Stimulated activated CD8-positive, alpha-beta memory T cell treated with anti-CD3 and anti-CD28 coated beads, Interleukin-4, amount 100 ng/mL, for 4 hours (primary cell): ENCODE measurements around the gene OR10A2.
"Not testable (repeated sequence)": the region's sequence is repeated elsewhere in the genome, so short reads cannot be mapped to it uniquely, and the experiment has no call there.

Experiments
- DNase-seq, 2 donors: peaks; one replicate each; pipeline ENCODE4 v3.0.0-alpha.2; 2020; ENCODE audit warnings: low read depth in 2 of 2, low spot score in 1 of 2

The OR10A2 gene

GRCh38 chr11:6862961-6863360 is at the start of gene OR10A2:
Gene OR10A2 (plus strand): TSS chr11:6863057. CDS start chr11:6869755, 6,698 bp downstream.
- DNase-seq: no peak

- DNase-seq: no peak
Measured at GRCh38 chr11:6813656-6814055, 49.2 kb upstream of the OR10A2 start.

- DNase-seq: no peak
Measured at GRCh38 chr11:6817694-6818093, 45.2 kb upstream of the OR10A2 start.

GRCh38 chr11:6818967-6819366 is 43.9 kb upstream of the OR10A2 start:
- DNase-seq: no peak

GRCh38 chr11:6824136-6824823 is 38.6 kb upstream of the OR10A2 start:
- no peak for DNase-seq

GRCh38 chr11:6825231-6825744 is 37.6 kb upstream of the OR10A2 start:
- no peak for DNase-seq

- no peak for DNase-seq
Measured at GRCh38 chr11:6828103-6828502, 34.8 kb upstream of the OR10A2 start.

GRCh38 chr11:6833356-6833755 is 29.5 kb upstream of the OR10A2 start:
- no peak for DNase-seq

- no peak for DNase-seq
Measured at GRCh38 chr11:6834021-6834420, 28.8 kb upstream of the OR10A2 start.

- no peak for DNase-seq
Measured at GRCh38 chr11:6841694-6842093, 21.2 kb upstream of the OR10A2 start.

GRCh38 chr11:6843670-6844069 is 19.2 kb upstream of the OR10A2 start:
- DNase-seq: no peak

- no peak for DNase-seq
Measured at GRCh38 chr11:6844356-6844755, 18.5 kb upstream of the OR10A2 start.

- DNase-seq: no peak
Measured at GRCh38 chr11:6845383-6845782, 17.5 kb upstream of the OR10A2 start, which contains the start of gene OR10A5. Gene OR10A5 (plus strand): TSS chr11:6845683. CDS start chr11:6845683, 0 bp downstream.

- DNase-seq: no peak
Measured at GRCh38 chr11:6850526-6850925, 12.3 kb upstream of the OR10A2 start.

- not testable (repeated sequence) for DNase-seq
Measured at GRCh38 chr11:6854801-6855200, 8.1 kb upstream of the OR10A2 start.

GRCh38 chr11:6855971-6856541 is 6.8 kb upstream of the OR10A2 start:
- DNase-seq: no peak

GRCh38 chr11:6856871-6857270 is 6.0 kb upstream of the OR10A2 start:
- DNase-seq: no peak

GRCh38 chr11:6864438-6864837 is 1.6 kb downstream of the OR10A2 start:
- DNase-seq: no peak

- DNase-seq: no peak
Measured at GRCh38 chr11:6871278-6871677, 8.4 kb downstream of the OR10A2 start.

GRCh38 chr11:6875761-6876160 is 12.9 kb downstream of the OR10A2 start:
- DNase-seq: no peak

GRCh38 chr11:6876325-6876724 is 13.5 kb downstream of the OR10A2 start, which contains the start of gene OR10A4:
Gene OR10A4 (plus strand): TSS chr11:6876625. CDS start chr11:6876648, 23 bp downstream.
- no peak for DNase-seq

GRCh38 chr11:6876914-6877313 is 14.1 kb downstream of the OR10A2 start:
- DNase-seq: no peak

GRCh38 chr11:6882751-6883150 is 19.9 kb downstream of the OR10A2 start:
- DNase-seq: no peak
